ENCODE data around the gene PSME3IP1. TPM values are rescaled to one million over a fixed set of nuclear protein-coding genes. Genes with fewer than 3 reads are reported as not detected.

Gene PSME3IP1
- polyA plus RNA-seq, 1 donor (not counting 4 experiments of a cell fraction or from before 2014, with no cell fraction given), result 75.7 TPM

- no peak for DNase-seq (ENCODE audit: low read depth, low spot score)
- Histone ChIP-seq H3K4me2 (ENCODE audit: control insufficient read depth, extremely low read depth, insufficient read depth, low read depth, low read length) (no peak overlapping the region), H4K20me1 (ENCODE audit: control insufficient read depth, extremely low read depth, insufficient read depth, low read length) (no peaks in the 10 kb centered on the region), H3K27me3 (ENCODE audit: control insufficient read depth, extremely low read depth, insufficient read depth, low read length) (no peaks in the 10 kb centered on the region), H3K4me1 (ENCODE audit: control insufficient read depth, extremely low read depth, insufficient read depth, low read length) (peaks cover 25% of the 10 kb centered on the region), H3K36me3 (ENCODE audit: control insufficient read depth in 2 of 2, extremely low read depth in 1 of 2, insufficient read depth in 2 of 2, low read length in 2 of 2) (no peaks in the 10 kb centered on the region), H3K4me3 (ENCODE audit: control insufficient read depth in 2 of 3, extremely low read depth in 1 of 3, insufficient read depth in 2 of 3, low read depth in 1 of 3, low read length in 3 of 3) (no peak overlapping the region), H3K9me3 (ENCODE audit: control insufficient read depth, low read depth, low read length) (no peaks in the 10 kb centered on the region), H2AFZ (ENCODE audit: control insufficient read depth, low read length) (no peak overlapping the region), H3K27ac (ENCODE audit: control insufficient read depth, insufficient read depth, low read length) (no peak overlapping the region), H3K9me1 (ENCODE audit: control insufficient read depth, extremely low read depth, insufficient read depth, low read length) (peaks cover 2% of the 10 kb centered on the region), H3K79me2 (ENCODE audit: control insufficient read depth, insufficient read depth, low read length) (no peaks in the 10 kb centered on the region), H3K9ac (ENCODE audit: control insufficient read depth, extremely low read depth, insufficient read depth, low read length) (no peak overlapping the region)
- TF ChIP-seq CTCF (optimal IDR thresholded peaks at IDR 0.05 in 1 of 3, IDR thresholded peaks at IDR 0.05 in 1 of 3, conservative IDR thresholded peaks at IDR 0.05 in 1 of 3; ENCODE audit: extremely low read depth in 1 of 3, insufficient read depth in 2 of 3, low read length in 3 of 3) (no peak), EZH2 (IDR thresholded peaks at IDR 0.05; ENCODE audit: low read length) (no peak)
- no peak for FAIRE-seq
- dilution Hi-C loops (cut with MboI; ENCODE audit: extremely low pct_ligation_motif_present, low sequenced_read_pairs), result no loop called here
Observed at GRCh38 chr16:57143149-57143921, 42.5 kb downstream of the PSME3IP1 start.

GRCh38 chr16:57141822-57142631 is 43.8 kb downstream of the PSME3IP1 start:
- FAIRE-seq, result no peak
- H3K36me3 ChIP-seq (ENCODE audit: control insufficient read depth in 2 of 2, extremely low read depth in 1 of 2, insufficient read depth in 2 of 2, low read length in 2 of 2), result peaks cover 0 to 1% of the 10 kb centered on the region in 2 experiments
- no peak for DNase-seq (ENCODE audit: low read depth, low spot score)
- no peak overlapping the region for H3K4me3 ChIP-seq (ENCODE audit: control insufficient read depth in 2 of 3, extremely low read depth in 1 of 3, insufficient read depth in 2 of 3, low read depth in 1 of 3, low read length in 3 of 3)
- H3K4me1 ChIP-seq (ENCODE audit: control insufficient read depth, extremely low read depth, insufficient read depth, low read length), result peaks cover 12% of the 10 kb centered on the region
- dilution Hi-C loops (cut with MboI; ENCODE audit: extremely low pct_ligation_motif_present, low sequenced_read_pairs), result no loop called here
- H3K9me3 ChIP-seq (ENCODE audit: control insufficient read depth, low read depth, low read length), result no peaks in the 10 kb centered on the region
- no peaks in the 10 kb centered on the region for H3K27me3 ChIP-seq (ENCODE audit: control insufficient read depth, extremely low read depth, insufficient read depth, low read length)
- H4K20me1 ChIP-seq (ENCODE audit: control insufficient read depth, extremely low read depth, insufficient read depth, low read length), result no peaks in the 10 kb centered on the region
- no peak overlapping the region for H3K4me2 ChIP-seq (ENCODE audit: control insufficient read depth, extremely low read depth, insufficient read depth, low read depth, low read length)
- no peak overlapping the region for H2AFZ ChIP-seq (ENCODE audit: control insufficient read depth, low read length)
- TF ChIP-seq CTCF (optimal IDR thresholded peaks at IDR 0.05 in 1 of 3, IDR thresholded peaks at IDR 0.05 in 1 of 3, conservative IDR thresholded peaks at IDR 0.05 in 1 of 3; ENCODE audit: extremely low read depth in 1 of 3, insufficient read depth in 2 of 3, low read length in 3 of 3), result no peak
- TF ChIP-seq EZH2 (IDR thresholded peaks at IDR 0.05; ENCODE audit: low read length), result no peak
- H3K79me2 ChIP-seq (ENCODE audit: control insufficient read depth, insufficient read depth, low read length), result no peaks in the 10 kb centered on the region
- H3K27ac ChIP-seq (ENCODE audit: control insufficient read depth, insufficient read depth, low read length), result no peak overlapping the region
- no peaks in the 10 kb centered on the region for H3K9me1 ChIP-seq (ENCODE audit: control insufficient read depth, extremely low read depth, insufficient read depth, low read length)
- H3K9ac ChIP-seq (ENCODE audit: control insufficient read depth, extremely low read depth, insufficient read depth, low read length), result no peak overlapping the region
